ENCODE data around the gene SH3YL1. TPM values are rescaled to one million over a fixed set of nuclear protein-coding genes. Genes with fewer than 3 reads are reported as not detected.

SH3YL1 gene
- polyA plus RNA-seq, 1 donor (not counting 4 experiments of a cell fraction or from before 2014, with no cell fraction given), result 41.8 TPM

GRCh38 chr2:249538-250042, 14.2 kb downstream of the SH3YL1 start:
- Histone ChIP-seq H3K4me3 (ENCODE audit: control insufficient read depth in 2 of 3, extremely low read depth in 1 of 3, insufficient read depth in 2 of 3, low read depth in 1 of 3, low read length in 3 of 3) (no peak overlapping the region), H3K4me2 (ENCODE audit: control insufficient read depth, extremely low read depth, insufficient read depth, low read depth, low read length) (no peak overlapping the region), H3K27me3 (ENCODE audit: control insufficient read depth, extremely low read depth, insufficient read depth, low read length) (no peaks in the 10 kb centered on the region), H3K9me1 (ENCODE audit: control insufficient read depth, extremely low read depth, insufficient read depth, low read length) (no peaks in the 10 kb centered on the region), H3K79me2 (ENCODE audit: control insufficient read depth, insufficient read depth, low read length) (no peaks in the 10 kb centered on the region), H3K36me3 (ENCODE audit: control insufficient read depth in 2 of 2, extremely low read depth in 1 of 2, insufficient read depth in 2 of 2, low read length in 2 of 2) (peaks cover 1 to 9% of the 10 kb centered on the region in 2 experiments), H3K9ac (ENCODE audit: control insufficient read depth, extremely low read depth, insufficient read depth, low read length) (no peak overlapping the region), H4K20me1 (ENCODE audit: control insufficient read depth, extremely low read depth, insufficient read depth, low read length) (no peaks in the 10 kb centered on the region), H3K9me3 (ENCODE audit: control insufficient read depth, low read depth, low read length) (no peaks in the 10 kb centered on the region), H3K4me1 (ENCODE audit: control insufficient read depth, extremely low read depth, insufficient read depth, low read length) (no peaks in the 10 kb centered on the region), H2AFZ (ENCODE audit: control insufficient read depth, low read length) (no peak overlapping the region), H3K27ac (ENCODE audit: control insufficient read depth, insufficient read depth, low read length) (no peak overlapping the region)
- DNase-seq (ENCODE audit: low read depth, low spot score), result no peak
- TF ChIP-seq EZH2 (IDR thresholded peaks at IDR 0.05; ENCODE audit: low read length) (no peak), CTCF (optimal IDR thresholded peaks at IDR 0.05 in 1 of 3, IDR thresholded peaks at IDR 0.05 in 1 of 3, conservative IDR thresholded peaks at IDR 0.05 in 1 of 3; ENCODE audit: extremely low read depth in 1 of 3, insufficient read depth in 2 of 3, low read length in 3 of 3) (no peak)
- no peak for FAIRE-seq
- dilution Hi-C loops (cut with MboI; ENCODE audit: extremely low pct_ligation_motif_present, low sequenced_read_pairs), result no loop called here

- no peak for FAIRE-seq
- dilution Hi-C loops (cut with MboI; ENCODE audit: extremely low pct_ligation_motif_present, low sequenced_read_pairs), result no loop called here
- no peaks in the 10 kb centered on the region for H3K79me2 ChIP-seq (ENCODE audit: control insufficient read depth, insufficient read depth, low read length)
- no peak overlapping the region for H3K9ac ChIP-seq (ENCODE audit: control insufficient read depth, extremely low read depth, insufficient read depth, low read length)
- peaks cover 4 to 11% of the 10 kb centered on the region in 2 experiments for H3K36me3 ChIP-seq (ENCODE audit: control insufficient read depth in 2 of 2, extremely low read depth in 1 of 2, insufficient read depth in 2 of 2, low read length in 2 of 2)
- no peaks in the 10 kb centered on the region for H3K9me3 ChIP-seq (ENCODE audit: control insufficient read depth, low read depth, low read length)
- H3K4me2 ChIP-seq (ENCODE audit: control insufficient read depth, extremely low read depth, insufficient read depth, low read depth, low read length), result no peak overlapping the region
- H3K4me3 ChIP-seq (ENCODE audit: control insufficient read depth in 2 of 3, extremely low read depth in 1 of 3, insufficient read depth in 2 of 3, low read depth in 1 of 3, low read length in 3 of 3), result no peak overlapping the region
- DNase-seq (ENCODE audit: low read depth, low spot score), result no peak
- no peaks in the 10 kb centered on the region for H3K4me1 ChIP-seq (ENCODE audit: control insufficient read depth, extremely low read depth, insufficient read depth, low read length)
- H2AFZ ChIP-seq (ENCODE audit: control insufficient read depth, low read length), result no peak overlapping the region
- no peaks in the 10 kb centered on the region for H3K9me1 ChIP-seq (ENCODE audit: control insufficient read depth, extremely low read depth, insufficient read depth, low read length)
- no peak overlapping the region for H3K27ac ChIP-seq (ENCODE audit: control insufficient read depth, insufficient read depth, low read length)
- TF ChIP-seq EZH2 (IDR thresholded peaks at IDR 0.05; ENCODE audit: low read length), result no peak
- TF ChIP-seq CTCF (optimal IDR thresholded peaks at IDR 0.05 in 1 of 3, IDR thresholded peaks at IDR 0.05 in 1 of 3, conservative IDR thresholded peaks at IDR 0.05 in 1 of 3; ENCODE audit: extremely low read depth in 1 of 3, insufficient read depth in 2 of 3, low read length in 3 of 3), result no peak
- no peaks in the 10 kb centered on the region for H4K20me1 ChIP-seq (ENCODE audit: control insufficient read depth, extremely low read depth, insufficient read depth, low read length)
- H3K27me3 ChIP-seq (ENCODE audit: control insufficient read depth, extremely low read depth, insufficient read depth, low read length), result no peaks in the 10 kb centered on the region
Observed at GRCh38 chr2:248724-249123, 15.1 kb downstream of the SH3YL1 start.
